ENCODE results near the gene CCDC14.

Gene CCDC14

GRCh38 chr3:123948449-123948848 lies 12.6 kb downstream of the CCDC14 start:
- Histone ChIP-seq H3K27me3 (ENCODE audit: low read length) (no peaks in the 10 kb centered on the region), H3K4me3 (ENCODE audit: insufficient read depth, low read length, poor library complexity, severe bottlenecking) (no peak overlapping the region), H2AFZ (ENCODE audit: low read depth, low read length, severe bottlenecking) (no peak overlapping the region), H3K9ac (ENCODE audit: low read length) (no peak overlapping the region), H3K4me2 (ENCODE audit: low read depth, low read length, poor library complexity, severe bottlenecking) (no peak overlapping the region), H3K79me2 (ENCODE audit: insufficient read depth, low read length) (0 out of 2 replicates have a peak, but pooled peaks cover 4% of the 10 kb centered on the region), H4K20me1 (ENCODE audit: low read depth, low read length) (no peaks in the 10 kb centered on the region), H3K9me3 (ENCODE audit: insufficient read depth, low read length) (no peaks in the 10 kb centered on the region), H3F3A (ENCODE audit: insufficient read depth) (no peaks in the 10 kb centered on the region), H3K9me2 (replicated peaks; ENCODE audit: insufficient read depth, low read length) (no peaks in the 10 kb centered on the region), H3K36me3 (ENCODE audit: low read length) (peaks cover 46% of the 10 kb centered on the region), H3K27ac (ENCODE audit: low read depth, low read length) (no peak overlapping the region)
- TF ChIP-seq EZH2phosphoT487 (conservative IDR thresholded peaks at IDR 0.05; ENCODE audit: low read length), result no peak
- TF ChIP-seq CTCF (IDR thresholded peaks at IDR 0.05; ENCODE audit: insufficient read depth, low read length, poor library complexity, severe bottlenecking), result no peak

- H3K4me3 ChIP-seq (ENCODE audit: insufficient read depth, low read length, poor library complexity, severe bottlenecking), result no peak overlapping the region
- 0 out of 2 replicates have a peak, but pooled peaks cover 4% of the 10 kb centered on the region for H3K79me2 ChIP-seq (ENCODE audit: insufficient read depth, low read length)
- H3K9me2 ChIP-seq (replicated peaks; ENCODE audit: insufficient read depth, low read length), result no peaks in the 10 kb centered on the region
- no peaks in the 10 kb centered on the region for H4K20me1 ChIP-seq (ENCODE audit: low read depth, low read length)
- H3F3A ChIP-seq (ENCODE audit: insufficient read depth), result no peaks in the 10 kb centered on the region
- TF ChIP-seq CTCF (IDR thresholded peaks at IDR 0.05; ENCODE audit: insufficient read depth, low read length, poor library complexity, severe bottlenecking), result no peak
- no peak for TF ChIP-seq EZH2phosphoT487 (conservative IDR thresholded peaks at IDR 0.05; ENCODE audit: low read length)
- no peak overlapping the region for H2AFZ ChIP-seq (ENCODE audit: low read depth, low read length, severe bottlenecking)
- H3K9ac ChIP-seq (ENCODE audit: low read length), result no peak overlapping the region
- no peak overlapping the region for H3K27ac ChIP-seq (ENCODE audit: low read depth, low read length)
- no peaks in the 10 kb centered on the region for H3K27me3 ChIP-seq (ENCODE audit: low read length)
- no peaks in the 10 kb centered on the region for H3K9me3 ChIP-seq (ENCODE audit: insufficient read depth, low read length)
- H3K4me2 ChIP-seq (ENCODE audit: low read depth, low read length, poor library complexity, severe bottlenecking), result no peak overlapping the region
- H3K36me3 ChIP-seq (ENCODE audit: low read length), result peaks cover 53% of the 10 kb centered on the region
These were observed 13.5 kb downstream of the CCDC14 start for GRCh38 chr3:123947482-123947881.

GRCh38 chr3:123941542-123941941 lies 19.5 kb downstream of the CCDC14 start:
- no peak overlapping the region for H2AFZ ChIP-seq (ENCODE audit: low read depth, low read length, severe bottlenecking)
- no peak overlapping the region for H3K27ac ChIP-seq (ENCODE audit: low read depth, low read length)
- no peaks in the 10 kb centered on the region for H3K9me3 ChIP-seq (ENCODE audit: insufficient read depth, low read length)
- peaks cover 58% of the 10 kb centered on the region for H3K36me3 ChIP-seq (ENCODE audit: low read length)
- no peaks in the 10 kb centered on the region for H3K79me2 ChIP-seq (ENCODE audit: insufficient read depth, low read length)
- no peaks in the 10 kb centered on the region for H4K20me1 ChIP-seq (ENCODE audit: low read depth, low read length)
- H3K9ac ChIP-seq (ENCODE audit: low read length), result no peak overlapping the region
- TF ChIP-seq EZH2phosphoT487 (conservative IDR thresholded peaks at IDR 0.05; ENCODE audit: low read length) (no peak), CTCF (IDR thresholded peaks at IDR 0.05; ENCODE audit: insufficient read depth, low read length, poor library complexity, severe bottlenecking) (no peak)
- no peak overlapping the region for H3K4me2 ChIP-seq (ENCODE audit: low read depth, low read length, poor library complexity, severe bottlenecking)
- no peak overlapping the region for H3K4me3 ChIP-seq (ENCODE audit: insufficient read depth, low read length, poor library complexity, severe bottlenecking)
- no peaks in the 10 kb centered on the region for H3K9me2 ChIP-seq (replicated peaks; ENCODE audit: insufficient read depth, low read length)
- H3K27me3 ChIP-seq (ENCODE audit: low read length), result no peaks in the 10 kb centered on the region
- no peaks in the 10 kb centered on the region for H3F3A ChIP-seq (ENCODE audit: insufficient read depth)
